Mesendoderm (in vitro differentiated cells): ENCODE data around the gene ATF2.

Experiments
- DNase-seq: peaks from one replicate; pipeline ENCODE4 v3.0.0; 2013
- H2AK5ac ChIP-seq: 2 replicates; pipeline ENCODE4 v1.6.1; 2013; ENCODE audit warnings: low read length, inconsistent platforms
- H2BK120ac ChIP-seq: 2 replicates; pipeline ENCODE4 v1.6.1; 2013; ENCODE audit warnings: low read depth, mild to moderate bottlenecking, low read length, moderate library complexity, mixed read lengths
- H2BK15ac ChIP-seq: replicated peaks from 2 replicates; pipeline ENCODE4 v1.6.1; 2013; ENCODE audit warnings: low read depth, mild to moderate bottlenecking, moderate library complexity
- H2BK5ac ChIP-seq: 2 replicates; pipeline ENCODE4 v1.6.1; 2013; ENCODE audit warnings: low read length, inconsistent platforms
- H3K18ac ChIP-seq: 2 replicates; pipeline ENCODE4 v1.6.1; 2013; ENCODE audit warnings: mild to moderate bottlenecking, low read length, mixed read lengths
- H3K23ac ChIP-seq: one replicate; pipeline ENCODE4 v1.6.1; 2013; ENCODE audit warnings: low read length
- H3K27ac ChIP-seq: 2 replicates; pipeline ENCODE4 v1.5.1; 2013; ENCODE audit warnings: low read depth, mild to moderate bottlenecking, inconsistent platforms, low read length, moderate library complexity
- H3K27me3 ChIP-seq: 2 replicates; pipeline ENCODE4 v1.6.1; 2013; ENCODE audit warnings: low read length, control low read depth, mild to moderate bottlenecking, inconsistent platforms; ENCODE audit not compliant: insufficient read depth, poor library complexity
- H3K36me3 ChIP-seq: 2 replicates; pipeline ENCODE4 v1.6.1; 2013; ENCODE audit warnings: low read length, inconsistent platforms; ENCODE audit not compliant: control insufficient read depth, insufficient read depth
- H3K4ac ChIP-seq: one replicate; pipeline ENCODE4 v1.6.1; 2013; ENCODE audit warnings: low read depth, mild to moderate bottlenecking, low read length, moderate library complexity
- H3K4me1 ChIP-seq: 2 replicates; pipeline ENCODE4 v1.6.1; 2013; ENCODE audit warnings: low read depth, low read length, inconsistent platforms; ENCODE audit not compliant: control insufficient read depth
- H3K4me2 ChIP-seq: 2 replicates; pipeline ENCODE4 v1.6.1; 2013; ENCODE audit warnings: low read length
- H3K4me3 ChIP-seq: 2 replicates; pipeline ENCODE4 v1.5.1; 2013; ENCODE audit warnings: mild to moderate bottlenecking, low read length
- H3K56ac ChIP-seq: one replicate; pipeline ENCODE4 v1.6.1; 2013; ENCODE audit warnings: low read length
- H3K79me1 ChIP-seq: 2 replicates; pipeline ENCODE4 v1.6.1; 2013; ENCODE audit warnings: low read length, inconsistent platforms
- H3K79me2 ChIP-seq: 2 replicates; pipeline ENCODE4 v1.6.1; 2013; ENCODE audit warnings: mild to moderate bottlenecking, low read length; ENCODE audit not compliant: control insufficient read depth, insufficient read depth
- H3K9ac ChIP-seq: 2 replicates; pipeline ENCODE4 v1.6.1; 2013; ENCODE audit warnings: low read length, inconsistent platforms
- H4K5ac ChIP-seq: one replicate; pipeline ENCODE4 v1.6.1; 2013; ENCODE audit warnings: low read length
- H4K8ac ChIP-seq: one replicate; pipeline ENCODE4 v1.6.1; 2013; ENCODE audit warnings: low read depth, mild to moderate bottlenecking, control low read depth, low read length, moderate library complexity
- WGBS: extraction: QIAGEN DNeasy Blood & Tissue Kit; methylation state at CpG from one replicate; pipeline ENCODE4 v1.1.7; 2013; ENCODE audit warnings: low lambda C conversion rate, missing lambda C conversion rate; ENCODE audit not compliant: insufficient coverage; ENCODE audit errors: extremely low coverage; 5-methylcytosine and 5-hydroxymethylcytosine counted together

The ATF2 gene

GRCh38 chr2:175057078-175057685 is 110.8 kb downstream of the ATF2 start:
- Histone ChIP-seq H2BK120ac (no peak overlapping the region), H3K18ac (no peak overlapping the region), H3K4me1 (peaks cover 4% of the 10 kb centered on the region), H3K79me1 (no peaks in the 10 kb centered on the region), H4K5ac (no peak overlapping the region), H3K56ac (no peak overlapping the region), H3K4me3 (no peak overlapping the region), H3K36me3 (no peaks in the 10 kb centered on the region), H2AK5ac (no peak overlapping the region), H4K8ac (no peak overlapping the region), H3K9ac (no peak overlapping the region), H2BK5ac (no peak overlapping the region), H3K4me2 (no peak overlapping the region), H3K27ac (peak overlapping the region; percentile 11), H3K23ac (no peak overlapping the region), H3K4ac (no peak overlapping the region), H3K27me3 (no peaks in the 10 kb centered on the region), H2BK15ac (no peak overlapping the region), H3K79me2 (no peaks in the 10 kb centered on the region)
- no CpG with 5 or more reads among the region's 5 CpGs for WGBS
- peak; percentile 70 for DNase-seq

- H3K36me3 ChIP-seq = no peaks in the 10 kb centered on the region
- DNase-seq = no peak
- H3K4me1 ChIP-seq = peaks cover 4% of the 10 kb centered on the region
- H2BK5ac ChIP-seq = no peak overlapping the region
- no peak overlapping the region for H3K27ac ChIP-seq
- H3K9ac ChIP-seq = no peak overlapping the region
- no peak overlapping the region for H4K5ac ChIP-seq
- H2AK5ac ChIP-seq = no peak overlapping the region
- no peak overlapping the region for H3K23ac ChIP-seq
- H3K4ac ChIP-seq = no peak overlapping the region
- no peak overlapping the region for H3K4me2 ChIP-seq
- no peaks in the 10 kb centered on the region for H3K27me3 ChIP-seq
- no peaks in the 10 kb centered on the region for H3K79me2 ChIP-seq
- no peaks in the 10 kb centered on the region for H3K79me1 ChIP-seq
- H3K56ac ChIP-seq = no peak overlapping the region
- H4K8ac ChIP-seq = no peak overlapping the region
- H3K4me3 ChIP-seq = no peak overlapping the region
- no peak overlapping the region for H2BK15ac ChIP-seq
- no peak overlapping the region for H3K18ac ChIP-seq
- no peak overlapping the region for H2BK120ac ChIP-seq
Observed at GRCh38 chr2:175055993-175056392, 112.0 kb downstream of the ATF2 start.

DNA sequence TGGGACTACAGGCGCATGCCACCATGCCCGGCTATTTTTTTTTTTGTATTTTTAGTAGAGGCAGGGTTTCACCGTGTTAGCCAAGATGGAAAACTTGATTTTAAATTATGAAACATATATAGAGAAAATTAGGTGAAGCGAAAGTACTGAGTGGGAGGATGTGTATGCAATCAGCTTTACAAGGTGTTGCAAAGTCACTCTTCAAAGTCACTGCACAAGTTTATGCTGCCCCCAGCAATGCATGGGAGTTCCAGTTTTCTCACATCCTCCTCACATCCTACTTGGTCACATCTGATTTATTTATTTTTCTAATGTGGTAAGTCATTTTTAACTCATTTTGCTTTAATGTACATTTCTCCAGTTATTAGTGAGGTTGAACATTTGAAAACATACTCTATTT is 113.7 kb downstream of the ATF2 start:
- no peak for DNase-seq
- no peak overlapping the region for H3K4me2 ChIP-seq
- WGBS = no CpG with 5 or more reads among the region's 4 CpGs
- no peak overlapping the region for H3K4me3 ChIP-seq
- no peak overlapping the region for H3K18ac ChIP-seq
- no peak overlapping the region for H3K56ac ChIP-seq
- no peak overlapping the region for H3K9ac ChIP-seq
- H3K23ac ChIP-seq = no peak overlapping the region
- H3K36me3 ChIP-seq = no peaks in the 10 kb centered on the region
- no peaks in the 10 kb centered on the region for H3K79me1 ChIP-seq
- H3K79me2 ChIP-seq = no peaks in the 10 kb centered on the region
- no peak overlapping the region for H2AK5ac ChIP-seq
- H2BK5ac ChIP-seq = no peak overlapping the region
- no peak overlapping the region for H4K5ac ChIP-seq
- peaks cover 4% of the 10 kb centered on the region for H3K4me1 ChIP-seq
- H4K8ac ChIP-seq = no peak overlapping the region
- H2BK15ac ChIP-seq = no peak overlapping the region
- no peak overlapping the region for H2BK120ac ChIP-seq
- no peak overlapping the region for H3K27ac ChIP-seq
- no peak overlapping the region for H3K4ac ChIP-seq
- H3K27me3 ChIP-seq = no peaks in the 10 kb centered on the region

DNA sequence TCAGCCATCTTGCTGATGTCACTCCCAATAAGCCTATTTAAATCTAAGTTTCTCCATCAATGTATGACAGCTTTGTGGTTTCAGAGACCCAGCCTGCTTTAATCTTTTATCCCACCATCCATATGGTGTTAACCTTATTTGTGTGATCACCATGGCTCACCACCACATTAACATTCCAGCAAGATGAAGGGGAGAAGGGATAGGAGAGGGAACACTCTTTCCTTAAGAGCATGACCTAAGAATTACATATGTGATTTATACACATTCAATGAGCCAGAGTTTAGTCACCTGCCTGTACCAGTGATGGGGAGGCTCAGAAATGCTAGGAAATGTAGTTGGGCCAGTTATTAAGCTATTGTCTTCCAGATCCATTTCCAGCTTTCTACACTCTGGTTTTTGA is 118.3 kb downstream of the ATF2 start:
- no peak overlapping the region for H3K4me2 ChIP-seq
- H3K36me3 ChIP-seq = no peaks in the 10 kb centered on the region
- H3K4me1 ChIP-seq = no peaks in the 10 kb centered on the region
- H2BK15ac ChIP-seq = no peak overlapping the region
- H3K18ac ChIP-seq = no peak overlapping the region
- H3K4ac ChIP-seq = no peak overlapping the region
- no peaks in the 10 kb centered on the region for H3K27me3 ChIP-seq
- H3K79me2 ChIP-seq = no peaks in the 10 kb centered on the region
- no peak overlapping the region for H3K9ac ChIP-seq
- no peak overlapping the region for H2BK5ac ChIP-seq
- no peak overlapping the region for H3K4me3 ChIP-seq
- H3K23ac ChIP-seq = no peak overlapping the region
- no peak overlapping the region for H3K56ac ChIP-seq
- no peak overlapping the region for H4K5ac ChIP-seq
- H2AK5ac ChIP-seq = no peak overlapping the region
- H4K8ac ChIP-seq = no peak overlapping the region
- no peaks in the 10 kb centered on the region for H3K79me1 ChIP-seq
- DNase-seq = no peak
- H3K27ac ChIP-seq = no peak overlapping the region
- H2BK120ac ChIP-seq = no peak overlapping the region

- Histone ChIP-seq H3K18ac (no peak overlapping the region), H2BK5ac (no peak overlapping the region), H2BK15ac (no peak overlapping the region), H2AK5ac (no peak overlapping the region), H3K23ac (no peak overlapping the region), H3K79me2 (no peaks in the 10 kb centered on the region), H3K36me3 (no peaks in the 10 kb centered on the region), H3K9ac (no peak overlapping the region), H3K27ac (no peak overlapping the region), H2BK120ac (no peak overlapping the region), H3K27me3 (no peaks in the 10 kb centered on the region), H4K5ac (no peak overlapping the region), H3K56ac (no peak overlapping the region), H3K4me1 (no peaks in the 10 kb centered on the region), H3K4me2 (no peak overlapping the region), H3K4me3 (no peak overlapping the region), H3K79me1 (no peaks in the 10 kb centered on the region), H4K8ac (no peak overlapping the region), H3K4ac (no peak overlapping the region)
- WGBS = no CpG with 5 or more reads among the region's 2 CpGs
- no peak for DNase-seq
Observed at GRCh38 chr2:175048275-175048674, 119.7 kb downstream of the ATF2 start.

- no peak overlapping the region for H3K23ac ChIP-seq
- H3K4me2 ChIP-seq = no peak overlapping the region
- no peak overlapping the region for H3K18ac ChIP-seq
- H3K79me2 ChIP-seq = no peaks in the 10 kb centered on the region
- H3K27me3 ChIP-seq = no peaks in the 10 kb centered on the region
- no peaks in the 10 kb centered on the region for H3K36me3 ChIP-seq
- H3K4me3 ChIP-seq = no peak overlapping the region
- no peak overlapping the region for H3K9ac ChIP-seq
- H3K4me1 ChIP-seq = no peaks in the 10 kb centered on the region
- WGBS = no CpG with 5 or more reads among the region's 3 CpGs
- no peak for DNase-seq
- H3K56ac ChIP-seq = no peak overlapping the region
- H3K4ac ChIP-seq = no peak overlapping the region
- no peak overlapping the region for H3K27ac ChIP-seq
- no peak overlapping the region for H2AK5ac ChIP-seq
- no peak overlapping the region for H4K8ac ChIP-seq
- H4K5ac ChIP-seq = no peak overlapping the region
- no peak overlapping the region for H2BK120ac ChIP-seq
- no peak overlapping the region for H2BK15ac ChIP-seq
- no peak overlapping the region for H2BK5ac ChIP-seq
- no peaks in the 10 kb centered on the region for H3K79me1 ChIP-seq
Observed at GRCh38 chr2:175039490-175039889, 128.5 kb downstream of the ATF2 start.
